HUES6 (cell line): ENCODE measurements around the gene TBRG4.

Experiments used
- H3K27ac ChIP-seq: 2 replicates; pipeline ENCODE4 v1.7.0; 2013; ENCODE audit warnings: low read depth, mild to moderate bottlenecking, low read length, inconsistent platforms
- H3K27me3 ChIP-seq: 2 replicates; pipeline ENCODE4 v1.6.1; 2013; ENCODE audit warnings: low read length; ENCODE audit not compliant: control insufficient read depth, insufficient read depth
- H3K36me3 ChIP-seq: 2 replicates; pipeline ENCODE4 v1.6.1; 2013; ENCODE audit warnings: low read length; ENCODE audit not compliant: control insufficient read depth, insufficient read depth
- H3K4me1 ChIP-seq: 2 replicates; pipeline ENCODE4 v1.6.1; 2013; ENCODE audit warnings: low read length; ENCODE audit not compliant: control insufficient read depth, insufficient read depth
- H3K4me3 ChIP-seq: 2 replicates; pipeline ENCODE4 v1.5.1; 2013; ENCODE audit warnings: low read depth, low read length
- H3K9ac ChIP-seq: one replicate; pipeline ENCODE4 v1.6.1; 2013; ENCODE audit warnings: mild to moderate bottlenecking, low read length
- H3K9me3 ChIP-seq: 2 replicates; pipeline ENCODE4 v1.6.1; 2013; ENCODE audit warnings: low read depth, low read length; ENCODE audit not compliant: control insufficient read depth, insufficient read depth

The TBRG4 gene

GRCh38 chr7:45072131-45073030, 39.1 kb downstream of the TBRG4 start:
- H3K4me3 ChIP-seq: no peak overlapping the region
- H3K4me1 ChIP-seq: peaks cover 9% of the 10 kb centered on the region; the same call in 1 of the 2 replicates
- no peak overlapping the region for H3K27ac ChIP-seq
- H3K36me3 ChIP-seq: peaks cover 70% of the 10 kb centered on the region
- H3K9me3 ChIP-seq: no peaks in the 10 kb centered on the region
- peak overlapping the region; percentile 16 for H3K9ac ChIP-seq
- no peaks in the 10 kb centered on the region for H3K27me3 ChIP-seq

GRCh38 chr7:45071528-45071927, 40.0 kb downstream of the TBRG4 start:
- Histone ChIP-seq H3K36me3 (peaks cover 65% of the 10 kb centered on the region), H3K9ac (no peak overlapping the region), H3K4me3 (no peak overlapping the region), H3K27me3 (no peaks in the 10 kb centered on the region), H3K9me3 (no peaks in the 10 kb centered on the region), H3K27ac (no peak overlapping the region), H3K4me1 (peaks cover 9% of the 10 kb centered on the region; the same call in 1 of the 2 replicates)

- Histone ChIP-seq H3K4me3 (no peak overlapping the region), H3K27ac (no peak overlapping the region), H3K9ac (no peak overlapping the region), H3K27me3 (no peaks in the 10 kb centered on the region), H3K4me1 (peaks cover 9% of the 10 kb centered on the region; the same call in 1 of the 2 replicates), H3K36me3 (peaks cover 58% of the 10 kb centered on the region), H3K9me3 (no peaks in the 10 kb centered on the region)
Observed at GRCh38 chr7:45070254-45070642, 41.2 kb downstream of the TBRG4 start.

DNA sequence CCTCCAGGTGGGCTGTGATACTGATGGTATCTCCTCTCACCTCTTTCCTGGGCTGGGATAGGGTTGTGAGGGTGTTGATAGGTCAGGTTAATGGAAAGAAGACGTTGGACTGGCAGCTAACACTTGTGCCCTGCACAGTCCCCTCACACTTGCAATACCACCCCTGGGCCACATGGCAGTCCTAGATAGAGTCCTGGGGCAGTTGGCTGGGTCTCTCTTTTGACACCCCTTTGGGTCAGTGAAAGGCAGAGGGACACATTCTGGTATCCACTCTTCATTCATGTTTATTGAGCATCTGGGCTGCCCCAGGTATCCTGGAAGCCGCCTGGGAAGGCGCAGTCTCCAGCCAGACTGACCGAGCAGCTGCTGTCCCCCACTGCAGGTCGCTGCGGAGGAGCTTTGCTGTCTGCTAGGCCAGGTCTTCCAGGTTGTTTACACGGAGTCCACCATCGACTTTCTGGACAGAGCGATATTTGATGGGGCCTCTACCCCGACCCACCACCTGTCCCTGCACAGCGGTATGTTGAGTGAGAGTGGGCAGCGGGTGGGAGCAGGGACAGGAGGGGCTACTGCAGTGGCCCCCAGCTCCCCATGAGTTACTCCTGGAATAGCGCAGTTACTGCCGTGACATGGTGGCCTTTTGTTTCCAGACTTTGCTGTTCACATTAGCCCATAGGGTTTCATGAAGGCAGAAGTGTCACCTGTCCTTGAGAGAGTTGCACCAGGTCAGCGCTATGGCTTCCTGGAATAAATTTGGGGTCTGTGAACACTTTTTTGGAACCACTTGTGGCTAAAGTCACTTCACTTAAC, 41.8 kb downstream of the TBRG4 start:
- Histone ChIP-seq H3K9ac (no peak overlapping the region), H3K4me3 (no peak overlapping the region), H3K9me3 (no peaks in the 10 kb centered on the region), H3K4me1 (peaks cover 9% of the 10 kb centered on the region; the same call in 1 of the 2 replicates), H3K36me3 (peaks cover 55% of the 10 kb centered on the region), H3K27me3 (no peaks in the 10 kb centered on the region), H3K27ac (no peak overlapping the region)

GRCh38 chr7:45068236-45069023, 43.1 kb downstream of the TBRG4 start:
- peaks cover 53% of the 10 kb centered on the region for H3K36me3 ChIP-seq
- peaks cover 9% of the 10 kb centered on the region; the same call in 1 of the 2 replicates for H3K4me1 ChIP-seq
- no peak overlapping the region for H3K4me3 ChIP-seq
- H3K27me3 ChIP-seq: no peaks in the 10 kb centered on the region
- no peak overlapping the region for H3K27ac ChIP-seq
- no peak overlapping the region for H3K9ac ChIP-seq
- no peaks in the 10 kb centered on the region for H3K9me3 ChIP-seq

- no peaks in the 10 kb centered on the region for H3K9me3 ChIP-seq
- H3K9ac ChIP-seq: no peak overlapping the region
- peaks cover 49% of the 10 kb centered on the region for H3K36me3 ChIP-seq
- H3K4me3 ChIP-seq: no peak overlapping the region
- no peak overlapping the region for H3K27ac ChIP-seq
- no peaks in the 10 kb centered on the region for H3K27me3 ChIP-seq
- peaks cover 7% of the 10 kb centered on the region; the same call in 1 of the 2 replicates for H3K4me1 ChIP-seq
Observed at GRCh38 chr7:45067582-45067981, 43.9 kb downstream of the TBRG4 start.

GRCh38 chr7:45066409-45066808, 45.1 kb downstream of the TBRG4 start:
- Histone ChIP-seq H3K9ac (no peak overlapping the region), H3K36me3 (peaks cover 43% of the 10 kb centered on the region), H3K9me3 (no peaks in the 10 kb centered on the region), H3K4me3 (no peak overlapping the region), H3K27me3 (no peaks in the 10 kb centered on the region), H3K4me1 (no peaks in the 10 kb centered on the region), H3K27ac (no peak overlapping the region)

GRCh38 chr7:45065031-45065995, 46.2 kb downstream of the TBRG4 start:
- no peak overlapping the region for H3K9ac ChIP-seq
- no peaks in the 10 kb centered on the region for H3K9me3 ChIP-seq
- H3K4me1 ChIP-seq: no peaks in the 10 kb centered on the region
- H3K36me3 ChIP-seq: peaks cover 42% of the 10 kb centered on the region
- no peak overlapping the region for H3K4me3 ChIP-seq
- no peak overlapping the region for H3K27ac ChIP-seq
- H3K27me3 ChIP-seq: no peaks in the 10 kb centered on the region

GRCh38 chr7:45064047-45064725, 47.3 kb downstream of the TBRG4 start:
- Histone ChIP-seq H3K9me3 (no peaks in the 10 kb centered on the region), H3K27ac (no peak overlapping the region), H3K4me1 (no peaks in the 10 kb centered on the region), H3K36me3 (peaks cover 31% of the 10 kb centered on the region), H3K27me3 (no peaks in the 10 kb centered on the region), H3K9ac (no peak overlapping the region), H3K4me3 (no peak overlapping the region)
